Right lung (tissue), 5 donors: ENCODE results near the gene IL1RAPL2. TPM values are rescaled to one million over a fixed set of nuclear protein-coding genes. Genes with fewer than 3 reads are reported as not detected.

Source experiments
- DNase-seq, 2 donors: peaks; one replicate each; pipeline ENCODE4 v3.0.0-alpha.2; 2013
- polyA plus RNA-seq, 5 donors: library from polyadenylated mRNA; unstranded; fragments of 120-200 nt; gene quantifications; one replicate each; pipeline versions ENCODE4 v1.2.1 to v1.2.3, GENCODE V29; 2013; ENCODE audit warnings: inconsistent platforms in 1 of 5, low replicate concordance in 1 of 5; ENCODE audit not compliant: insufficient read length in 5 of 5, insufficient read depth in 1 of 5

IL1RAPL2 gene
- polyA plus RNA-seq, 5 donors = 0.32 to 0.76 (median 0.64) TPM

- DNase-seq = no peak
Measured at GRCh38 chrX:105265093-105265492, 699.1 kb downstream of the IL1RAPL2 start.

GRCh38 chrX:105266456-105266855 is 700.5 kb downstream of the IL1RAPL2 start:
- no peak for DNase-seq

GRCh38 chrX:105267167-105267566 is 701.2 kb downstream of the IL1RAPL2 start:
- DNase-seq = no peak

GRCh38 chrX:105269386-105269785 is 703.4 kb downstream of the IL1RAPL2 start:
- no peak for DNase-seq

GRCh38 chrX:105273326-105273725 is 707.3 kb downstream of the IL1RAPL2 start:
- DNase-seq = no peak

GRCh38 chrX:105274091-105274490 is 708.1 kb downstream of the IL1RAPL2 start:
- no peak for DNase-seq

- DNase-seq = no peak
Measured at GRCh38 chrX:105277132-105277531, 711.1 kb downstream of the IL1RAPL2 start.

GRCh38 chrX:105282077-105282476 is 716.1 kb downstream of the IL1RAPL2 start:
- no peak for DNase-seq

- DNase-seq = no peak
Measured at GRCh38 chrX:105297041-105297440, 731.0 kb downstream of the IL1RAPL2 start.

GRCh38 chrX:105299286-105299685 is 733.3 kb downstream of the IL1RAPL2 start:
- no peak for DNase-seq

- no peak for DNase-seq
Measured at GRCh38 chrX:105302246-105302645, 736.2 kb downstream of the IL1RAPL2 start.

- DNase-seq = no peak
Measured at GRCh38 chrX:105307762-105308161, 741.8 kb downstream of the IL1RAPL2 start.

GRCh38 chrX:105313596-105313995 is 747.6 kb downstream of the IL1RAPL2 start:
- DNase-seq = no peak

- DNase-seq = no peak
Measured at GRCh38 chrX:105314458-105314857, 748.5 kb downstream of the IL1RAPL2 start.

- no peak for DNase-seq
Measured at GRCh38 chrX:105315248-105315647, 749.2 kb downstream of the IL1RAPL2 start.

- no peak for DNase-seq
Measured at GRCh38 chrX:105317117-105317516, 751.1 kb downstream of the IL1RAPL2 start.

GRCh38 chrX:105323928-105324327 is 757.9 kb downstream of the IL1RAPL2 start:
- no peak for DNase-seq

GRCh38 chrX:105328773-105329172 is 762.8 kb downstream of the IL1RAPL2 start:
- no peak for DNase-seq

- DNase-seq = no peak
Measured at GRCh38 chrX:105331244-105331643, 765.2 kb downstream of the IL1RAPL2 start.

GRCh38 chrX:105347373-105347772 is 781.4 kb downstream of the IL1RAPL2 start:
- no peak for DNase-seq

GRCh38 chrX:105349476-105349875 is 783.5 kb downstream of the IL1RAPL2 start:
- DNase-seq = no peak

GRCh38 chrX:105375816-105376215 is 809.8 kb downstream of the IL1RAPL2 start:
- DNase-seq = no peak

- DNase-seq = no peak
Measured at GRCh38 chrX:105424729-105425128, 858.7 kb downstream of the IL1RAPL2 start.

GRCh38 chrX:105451401-105451800 is 885.4 kb downstream of the IL1RAPL2 start:
- DNase-seq = no peak

- no peak for DNase-seq
Measured at GRCh38 chrX:105458846-105459245, 892.8 kb downstream of the IL1RAPL2 start.
